ENCODE data around the gene RDX.

GRCh38 chr11:110327508-110327907, 31.1 kb upstream of the RDX start:
- TF ChIP-seq FOXK2 (IDR thresholded peaks at IDR 0.05) (no peak), SUZ12 (IDR thresholded peaks at IDR 0.05) (no peak)
